Body of pancreas (tissue), 4 donors: ENCODE results near the gene DTNB. TPM values are rescaled to one million over a fixed set of nuclear protein-coding genes. Genes with fewer than 3 reads are reported as not detected.
"Not testable (repeated sequence)": the region's sequence is repeated elsewhere in the genome, so short reads cannot be mapped to it uniquely, and the experiment has no call there.

Source experiments
- ATAC-seq: fragments of 150-250 bp; one replicate; pipeline ENCODE4 v1.9.1; 2016
- DNase-seq, 4 donors: peaks; one replicate each; pipeline ENCODE4 v3.0.0-alpha.2; 2019
- H3K27ac ChIP-seq, 4 donors: fragments of 200-600 bp; sonication (generic); 1 replicate in 3 of 4; 2 replicates in 1 of 4; pipeline versions ENCODE4 v1.5.1 to v1.6.1; 2016 to 2019; ENCODE audit warnings: mild to moderate bottlenecking in 1 of 4, mixed read lengths in 1 of 4, moderate library complexity in 1 of 4
- H3K27me3 ChIP-seq, 2 donors: fragments of 200-600 bp; sonication (generic); one replicate each; pipeline ENCODE4 v1.6.0; 2016; ENCODE audit warnings: mild to moderate bottlenecking in 1 of 2
- H3K36me3 ChIP-seq, 2 donors: fragments of 200-600 bp; sonication (generic); replicated peaks in 1 of 2; 2 replicates each; pipeline ENCODE4 v1.5.1; 2016; ENCODE audit warnings: low read depth in 2 of 2; ENCODE audit not compliant: insufficient read depth in 1 of 2
- H3K4me1 ChIP-seq: fragments of 200-600 bp; sonication (generic); one replicate; pipeline ENCODE4 v1.6.0; 2016
- H3K4me3 ChIP-seq, 2 donors: fragments of 200-600 bp; sonication (generic); 1 replicate in 1 of 2; 2 replicates in 1 of 2; pipeline ENCODE4 v1.5.1; 2016 to 2019
- H3K9me3 ChIP-seq, 3 donors: fragments of 200-600 bp; sonication (generic); 1 replicate in 2 of 3; 2 replicates in 1 of 3; pipeline ENCODE4 v1.5.1; 2016
- POLR2A ChIP-seq, 3 donors: fragments of 450-650 bp; IDR thresholded peaks; one replicate each; pipeline ENCODE4 v1.6.1; 2016; ENCODE audit warnings: antibody characterized with exemption in 3 of 3, mild to moderate bottlenecking in 2 of 3
- WGBS, 2 donors: methylation state at CpG; one replicate each; pipeline ENCODE4 v1.1.5; 2017; 5-methylcytosine and 5-hydroxymethylcytosine counted together
- intact Hi-C: fragments of 100-400 bp; cut with DNase I; formaldehyde crosslinking; loops from one replicate; pipeline ENCODE4 v1.15.1; 2023
- total RNA-seq, 2 donors: library from RNA; depleted of rRNA; stranded (reverse); fragments of >200 nt; gene quantifications; one replicate each; pipeline ENCODE4 v1.1.0, GENCODE V29; 2016
- TF ChIP-seq, protein P1 (sequence below), 7 experiments: fragments of 450-650 bp in 4 of 7; fragments of 200-600 bp in 3 of 7; sonication (generic) in 3 of 7; IDR thresholded peaks; one replicate each; pipeline ENCODE4 v1.5.1; 2016 to 2019; ENCODE audit warnings: antibody characterized with exemption in 7 of 7

DTNB gene
- total RNA-seq, 2 donors from 2014 or later: 17.8 to 22.6 TPM

DNA sequence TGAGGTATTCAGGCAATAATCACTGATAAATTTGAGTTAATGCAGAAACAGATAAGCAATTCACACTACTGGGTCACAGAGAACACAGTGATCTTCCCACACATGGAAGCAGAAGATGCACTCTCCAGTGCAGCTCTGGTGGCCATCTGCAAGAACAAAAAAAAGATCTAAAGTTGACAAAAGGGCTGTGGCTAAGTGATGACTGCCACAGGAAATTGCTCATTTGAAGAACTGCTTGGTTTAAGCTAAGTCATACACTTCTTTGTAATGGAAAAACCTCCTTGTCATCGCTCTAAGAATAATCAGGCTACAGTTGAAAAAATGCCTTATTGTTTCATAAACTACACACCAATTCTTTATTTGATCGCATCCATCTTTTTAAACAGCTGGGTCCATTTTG, 115.1 kb downstream of the DTNB start:
- no peak overlapping the region for H3K27ac ChIP-seq

DNA sequence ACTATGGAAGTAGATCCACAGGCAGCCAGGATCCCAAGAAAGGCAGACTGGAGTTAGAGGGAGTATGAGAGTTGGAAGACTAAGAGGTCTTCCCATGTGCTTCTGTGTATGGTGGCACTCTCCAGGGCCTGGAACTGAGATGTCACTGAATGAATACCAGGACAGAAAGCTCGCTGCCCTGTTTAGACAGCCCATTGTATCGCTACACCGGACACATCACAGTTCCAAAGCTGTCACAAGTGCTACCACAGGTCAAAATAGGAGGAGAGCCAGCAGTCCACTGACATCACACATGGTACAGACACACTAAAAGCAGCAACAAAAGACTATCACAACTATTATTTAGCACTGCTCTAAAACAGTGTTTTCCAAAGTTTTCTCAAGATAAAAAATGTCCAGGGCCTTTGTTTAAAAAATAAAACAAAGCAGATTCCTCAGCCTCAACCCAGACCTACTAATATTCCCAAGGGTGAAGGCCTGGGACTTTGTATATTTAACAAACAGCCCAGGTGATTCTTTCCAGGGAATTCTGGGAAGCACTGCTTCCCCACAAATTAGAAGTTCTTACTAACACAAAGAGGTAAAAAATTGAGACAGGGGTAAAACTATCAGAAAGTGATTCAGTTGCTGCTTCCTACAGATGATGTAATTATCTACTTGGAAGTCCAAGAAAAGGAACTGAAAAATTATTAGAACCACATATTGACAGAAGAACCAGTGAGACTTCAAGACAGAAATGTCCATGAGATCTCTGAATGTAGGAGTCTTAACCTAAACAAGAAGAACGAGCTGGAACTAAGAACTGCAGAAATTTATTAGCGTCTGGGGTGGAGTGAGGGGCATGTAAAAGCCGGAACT, 116.0 kb downstream of the DTNB start:
- 84 to 94% methylated on average over 6 of the region's 6 CpGs for WGBS, 2 donors
- Histone ChIP-seq H3K36me3 (no peaks in the 10 kb centered on the region), H3K4me1 (peaks cover 11% of the 10 kb centered on the region), H3K27me3 (no peaks in the 10 kb centered on the region), H3K9me3 (no peaks in the 10 kb centered on the region), H3K27ac (no peak overlapping the region), H3K4me3 (no peak overlapping the region)
- intact Hi-C loops: no loop called here
- DNase-seq (no peak), ATAC-seq (no peak)
- TF ChIP-seq POLR2A (IDR thresholded peaks at IDR 0.05): no peak
- TF ChIP-seq, protein P1, sequence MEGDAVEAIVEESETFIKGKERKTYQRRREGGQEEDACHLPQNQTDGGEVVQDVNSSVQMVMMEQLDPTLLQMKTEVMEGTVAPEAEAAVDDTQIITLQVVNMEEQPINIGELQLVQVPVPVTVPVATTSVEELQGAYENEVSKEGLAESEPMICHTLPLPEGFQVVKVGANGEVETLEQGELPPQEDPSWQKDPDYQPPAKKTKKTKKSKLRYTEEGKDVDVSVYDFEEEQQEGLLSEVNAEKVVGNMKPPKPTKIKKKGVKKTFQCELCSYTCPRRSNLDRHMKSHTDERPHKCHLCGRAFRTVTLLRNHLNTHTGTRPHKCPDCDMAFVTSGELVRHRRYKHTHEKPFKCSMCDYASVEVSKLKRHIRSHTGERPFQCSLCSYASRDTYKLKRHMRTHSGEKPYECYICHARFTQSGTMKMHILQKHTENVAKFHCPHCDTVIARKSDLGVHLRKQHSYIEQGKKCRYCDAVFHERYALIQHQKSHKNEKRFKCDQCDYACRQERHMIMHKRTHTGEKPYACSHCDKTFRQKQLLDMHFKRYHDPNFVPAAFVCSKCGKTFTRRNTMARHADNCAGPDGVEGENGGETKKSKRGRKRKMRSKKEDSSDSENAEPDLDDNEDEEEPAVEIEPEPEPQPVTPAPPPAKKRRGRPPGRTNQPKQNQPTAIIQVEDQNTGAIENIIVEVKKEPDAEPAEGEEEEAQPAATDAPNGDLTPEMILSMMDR (IDR thresholded peaks at IDR 0.05): no peak

More for the DNA sequence above, 115.1 kb downstream of the DTNB start:
- no peaks in the 10 kb centered on the region for H3K27me3 ChIP-seq
- no peak for ATAC-seq
- intact Hi-C loops: no loop called here
- peak in 1 of 4 donors; percentile 16 for DNase-seq
- no peak overlapping the region for H3K4me3 ChIP-seq
- H3K4me1 ChIP-seq: peaks cover 11% of the 10 kb centered on the region
- no peaks in the 10 kb centered on the region for H3K36me3 ChIP-seq
- 61 to 92% methylated on average over 2 of the region's 2 CpGs for WGBS, 2 donors
- no peaks in the 10 kb centered on the region for H3K9me3 ChIP-seq
- no peak for TF ChIP-seq POLR2A (IDR thresholded peaks at IDR 0.05)
- TF ChIP-seq, protein P1 (IDR thresholded peaks at IDR 0.05): no peak

DNA sequence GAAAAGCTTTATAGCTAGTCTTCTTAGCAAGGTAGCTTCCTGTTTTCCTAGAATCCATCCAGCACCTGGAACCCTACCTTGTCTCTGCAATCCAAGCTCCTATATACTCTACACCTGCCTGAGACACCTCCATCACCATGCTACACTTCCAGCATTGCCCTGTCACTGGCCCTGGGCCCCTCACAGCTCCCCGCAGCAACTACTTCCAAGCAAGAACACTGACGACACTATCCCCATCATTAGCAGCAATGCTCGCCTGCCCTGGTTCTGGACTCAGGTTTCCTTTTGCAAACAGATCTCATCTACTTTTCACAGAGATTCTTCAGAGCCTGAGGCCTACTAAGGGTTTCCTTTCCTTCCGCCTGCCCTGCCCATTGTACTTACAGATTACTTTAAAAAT, 121.1 kb downstream of the DTNB start:
- TF ChIP-seq POLR2A (IDR thresholded peaks at IDR 0.05): no peak
- DNase-seq (no peak), ATAC-seq (no peak)
- Histone ChIP-seq H3K4me1 (no peaks in the 10 kb centered on the region), H3K4me3 (no peak overlapping the region), H3K36me3 (no peaks in the 10 kb centered on the region), H3K27me3 (no peaks in the 10 kb centered on the region), H3K27ac (no peak overlapping the region), H3K9me3 (no peaks in the 10 kb centered on the region)
- intact Hi-C loops: no loop called here
- WGBS, 2 donors: 98 to 100% methylated on average over 4 of the region's 4 CpGs

DNA sequence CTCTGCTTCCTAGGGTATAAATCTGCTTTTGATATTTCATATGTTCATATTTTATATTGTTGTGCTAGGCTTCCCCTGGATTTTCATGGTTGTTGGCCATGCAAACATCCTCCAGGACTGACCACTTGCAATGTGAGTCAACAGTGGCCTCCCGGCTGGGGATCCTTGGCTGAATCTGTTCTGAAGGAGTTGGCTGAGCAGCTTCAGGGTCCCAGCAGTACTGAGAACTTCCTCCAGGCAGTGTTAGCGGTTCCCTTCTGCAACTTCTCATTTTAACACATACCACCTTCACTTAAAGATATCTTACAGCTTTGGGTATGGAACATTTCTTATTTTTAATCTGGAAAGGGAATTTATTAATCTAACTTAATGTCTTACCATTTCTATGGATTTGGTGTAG, 122.1 kb downstream of the DTNB start:
- no peaks in the 10 kb centered on the region for H3K27me3 ChIP-seq
- H3K4me1 ChIP-seq: no peaks in the 10 kb centered on the region
- no peak for ATAC-seq

DNA sequence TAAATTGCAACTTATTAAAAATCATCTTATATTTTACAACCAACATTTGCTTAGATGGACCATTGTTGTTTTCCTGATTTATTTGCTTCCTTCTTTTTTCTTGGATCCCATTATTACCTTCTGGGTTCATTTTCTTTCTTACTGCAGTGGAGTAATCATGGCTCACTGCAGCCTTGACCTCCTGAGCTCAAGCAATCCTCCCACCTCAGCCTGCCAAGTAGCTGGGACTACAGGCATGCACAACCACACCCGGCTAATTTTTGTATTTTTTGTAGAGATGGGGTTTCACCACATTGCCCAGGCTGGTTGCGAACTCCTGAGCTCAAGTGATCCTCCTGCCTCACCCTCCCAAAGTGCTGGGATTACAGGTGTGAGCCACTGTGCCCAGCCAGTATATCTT, 123.8 kb downstream of the DTNB start:
- 83 to 87% methylated on average over 2 of the region's 2 CpGs for WGBS, 2 donors

More for the DNA sequence above, 122.1 kb downstream of the DTNB start:
- H3K9me3 ChIP-seq: no peaks in the 10 kb centered on the region
- DNase-seq: no peak
- intact Hi-C loops: no loop called here
- 82 to 94% methylated on average over 2 of the region's 2 CpGs for WGBS, 2 donors
- H3K36me3 ChIP-seq: no peaks in the 10 kb centered on the region
- H3K27ac ChIP-seq: no peak overlapping the region
- no peak overlapping the region for H3K4me3 ChIP-seq
- no peak for TF ChIP-seq POLR2A (IDR thresholded peaks at IDR 0.05)
- TF ChIP-seq, protein P1 (IDR thresholded peaks at IDR 0.05): no peak

DNA sequence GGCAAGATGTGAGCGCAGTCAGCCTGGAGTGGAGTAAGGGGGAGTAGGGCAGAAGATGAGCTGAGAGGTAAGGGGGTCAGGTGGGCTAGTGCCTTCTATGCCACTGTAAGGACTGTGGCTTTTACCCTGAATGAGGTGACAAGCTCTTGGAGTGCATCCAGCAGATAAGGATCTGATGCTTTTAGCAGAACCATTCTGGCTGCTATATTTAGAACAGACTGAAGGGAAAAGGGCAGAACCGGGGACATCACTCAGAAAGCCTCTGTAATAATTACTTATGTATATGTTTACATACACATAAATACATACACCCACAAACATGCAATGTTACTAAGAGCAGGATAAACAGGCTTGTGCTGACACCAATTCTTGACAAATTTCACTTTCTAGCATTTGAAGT, 124.8 kb downstream of the DTNB start:
- 58 to 59% methylated on average over 2 of the region's 2 CpGs for WGBS, 2 donors
- DNase-seq: no peak
- intact Hi-C loops: no loop called here

More for the DNA sequence above, 123.8 kb downstream of the DTNB start:
- H3K36me3 ChIP-seq, H3K4me3 ChIP-seq, H3K9me3 ChIP-seq, ATAC-seq, intact Hi-C loops, H3K27me3 ChIP-seq, H3K27ac ChIP-seq, H3K4me1 ChIP-seq, DNase-seq: not testable (repeated sequence)

More for the DNA sequence above, 124.8 kb downstream of the DTNB start:
- Histone ChIP-seq H3K27me3 (no peaks in the 10 kb centered on the region), H3K36me3 (no peaks in the 10 kb centered on the region), H3K4me3 (no peak overlapping the region), H3K4me1 (no peaks in the 10 kb centered on the region), H3K27ac (no peak overlapping the region), H3K9me3 (no peaks in the 10 kb centered on the region)
- no peak for ATAC-seq
- no peak for TF ChIP-seq POLR2A (IDR thresholded peaks at IDR 0.05)
- TF ChIP-seq, protein P1 (IDR thresholded peaks at IDR 0.05): no peak
